Effector memory CD4-positive, alpha-beta T cell (primary cell): Measurements from ENCODE around the gene ARHGEF33.

Experiments used
- DNase-seq, 3 donors: peaks; one replicate each; pipeline ENCODE4 v3.0.0-alpha.2; 2020
- H3K27ac ChIP-seq: 2 replicates; pipeline ENCODE4 v1.7.0; 2013; ENCODE audit warnings: mild to moderate bottlenecking, low read length, moderate library complexity; ENCODE audit not compliant: insufficient read depth, poor library complexity, severe bottlenecking
- H3K27me3 ChIP-seq: replicated peaks from 2 replicates; pipeline ENCODE4 v1.7.0; 2013; ENCODE audit warnings: mild to moderate bottlenecking, low read length; ENCODE audit not compliant: insufficient read depth, control insufficient read depth, poor library complexity, severe bottlenecking
- H3K36me3 ChIP-seq: 2 replicates; pipeline ENCODE4 v1.7.0; 2013; ENCODE audit warnings: mild to moderate bottlenecking, low read length, moderate library complexity; ENCODE audit not compliant: control insufficient read depth, insufficient read depth
- H3K4me1 ChIP-seq: 2 replicates; pipeline ENCODE4 v1.7.0; 2013; ENCODE audit warnings: low read length, mild to moderate bottlenecking; ENCODE audit not compliant: control insufficient read depth, insufficient read depth, poor library complexity, severe bottlenecking
- H3K4me3 ChIP-seq: 2 replicates; pipeline ENCODE4 v1.7.0; 2013; ENCODE audit warnings: low read length, low read depth, mild to moderate bottlenecking; ENCODE audit not compliant: insufficient read depth, poor library complexity, severe bottlenecking
- H3K9me3 ChIP-seq: 2 replicates; pipeline ENCODE4 v1.7.0; 2013; ENCODE audit warnings: mild to moderate bottlenecking, low read length, moderate library complexity; ENCODE audit not compliant: control insufficient read depth

ARHGEF33 gene

DNA sequence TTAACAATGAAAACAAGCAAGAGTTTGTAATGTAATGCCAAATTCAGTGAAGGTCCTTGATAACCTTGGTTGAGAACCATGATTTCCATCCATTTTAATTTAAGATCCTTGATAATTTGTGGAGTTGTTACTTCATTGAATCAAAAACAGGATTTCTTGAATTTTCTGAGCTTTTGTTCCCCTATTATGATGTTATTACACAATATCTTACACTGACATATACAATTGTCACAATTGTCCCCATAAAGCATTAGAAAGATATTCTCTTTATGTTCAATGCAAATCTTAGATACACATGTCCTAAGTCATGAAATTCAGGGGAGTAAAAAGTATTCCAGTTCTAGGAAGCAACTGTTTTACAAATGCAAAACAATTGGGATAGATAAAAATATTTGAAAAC lies 83.6 kb downstream of the ARHGEF33 start:
- H3K36me3 ChIP-seq: no peaks in the 10 kb centered on the region
- no peak overlapping the region for H3K27ac ChIP-seq
- H3K4me3 ChIP-seq: no peak overlapping the region
- no peaks in the 10 kb centered on the region for H3K4me1 ChIP-seq
- DNase-seq: no peak
- H3K9me3 ChIP-seq: no peaks in the 10 kb centered on the region
- no peaks in the 10 kb centered on the region for H3K27me3 ChIP-seq

GRCh38 chr2:38975042-38975441 lies 85.4 kb downstream of the ARHGEF33 start:
- DNase-seq: no peak
- H3K27me3 ChIP-seq: no peaks in the 10 kb centered on the region
- no peaks in the 10 kb centered on the region for H3K9me3 ChIP-seq
- no peaks in the 10 kb centered on the region for H3K36me3 ChIP-seq
- H3K27ac ChIP-seq: no peak overlapping the region
- no peak overlapping the region for H3K4me3 ChIP-seq
- no peaks in the 10 kb centered on the region for H3K4me1 ChIP-seq

GRCh38 chr2:38977047-38977446 lies 87.4 kb downstream of the ARHGEF33 start:
- Histone ChIP-seq H3K4me3 (no peak overlapping the region), H3K9me3 (no peaks in the 10 kb centered on the region), H3K27me3 (no peaks in the 10 kb centered on the region), H3K36me3 (no peaks in the 10 kb centered on the region), H3K27ac (no peak overlapping the region), H3K4me1 (no peaks in the 10 kb centered on the region)
- no peak for DNase-seq

DNA sequence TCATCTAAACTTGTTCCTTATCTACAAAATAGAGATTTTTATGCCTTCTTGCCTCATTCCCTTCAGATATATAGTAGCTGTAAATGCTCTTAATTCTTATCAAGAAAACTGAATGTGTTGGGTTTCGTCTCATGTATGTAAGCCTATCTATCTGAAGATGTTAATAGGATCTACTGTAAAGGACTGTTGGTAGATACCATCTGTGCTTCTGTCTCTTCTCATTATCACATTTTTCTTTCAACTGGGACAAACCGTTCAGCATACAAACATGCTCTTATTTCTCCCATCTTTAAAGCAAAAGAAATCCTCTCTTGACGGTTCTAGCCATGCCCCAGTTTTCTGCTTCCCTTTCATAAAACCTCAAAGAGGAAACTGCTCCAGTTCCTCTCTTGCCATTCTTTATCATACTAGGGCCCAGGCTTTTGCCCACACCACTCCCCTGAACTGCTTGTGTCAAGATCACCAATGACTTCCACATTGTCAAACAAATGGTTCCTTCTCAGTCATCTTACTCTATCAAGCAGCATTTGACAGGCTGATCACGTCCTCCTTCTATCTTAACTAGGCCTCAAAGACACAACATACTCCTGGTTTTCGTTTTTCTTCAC lies 88.7 kb downstream of the ARHGEF33 start:
- no peak for DNase-seq
- Histone ChIP-seq H3K27me3 (no peaks in the 10 kb centered on the region), H3K9me3 (no peaks in the 10 kb centered on the region), H3K36me3 (no peaks in the 10 kb centered on the region), H3K27ac (no peak overlapping the region), H3K4me1 (no peaks in the 10 kb centered on the region), H3K4me3 (no peak overlapping the region)

- Histone ChIP-seq H3K4me3 (no peak overlapping the region), H3K27ac (no peak overlapping the region), H3K27me3 (no peaks in the 10 kb centered on the region), H3K4me1 (no peaks in the 10 kb centered on the region), H3K9me3 (no peaks in the 10 kb centered on the region), H3K36me3 (no peaks in the 10 kb centered on the region)
- DNase-seq: no peak
These were observed 89.2 kb downstream of the ARHGEF33 start for GRCh38 chr2:38978908-38979307.

DNA sequence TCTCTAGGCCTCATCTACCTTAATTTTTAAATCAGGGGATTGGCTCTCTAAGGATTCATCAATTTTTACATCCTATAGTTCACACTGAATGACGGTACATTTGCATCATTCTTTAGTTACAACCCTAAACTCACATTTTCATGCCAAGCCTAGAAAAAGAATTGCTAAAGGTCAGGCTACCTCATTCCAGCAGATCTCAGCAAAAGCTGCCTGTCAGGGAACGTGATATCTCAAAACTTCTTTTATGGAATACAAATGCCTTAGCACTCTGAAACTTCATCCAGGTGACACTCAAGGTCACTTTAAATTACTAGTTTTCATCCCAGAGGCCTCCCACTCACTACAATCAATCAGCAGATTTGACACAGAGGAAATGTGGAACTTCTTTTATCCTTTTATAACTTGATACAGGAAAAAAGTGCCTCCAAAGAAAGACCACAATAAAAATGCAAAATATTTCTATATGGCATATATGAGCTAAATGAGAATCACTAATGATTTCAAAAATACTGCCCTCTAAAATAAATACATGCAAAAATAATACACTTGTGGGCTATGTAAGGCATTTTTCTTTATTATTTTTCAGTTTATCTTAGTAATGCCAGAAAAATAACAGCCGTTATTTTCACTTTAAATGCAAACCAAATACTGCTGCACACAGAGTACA lies 91.5 kb downstream of the ARHGEF33 start:
- Histone ChIP-seq H3K36me3 (peaks cover 21% of the 10 kb centered on the region), H3K4me3 (no peak overlapping the region), H3K27me3 (no peaks in the 10 kb centered on the region), H3K9me3 (no peaks in the 10 kb centered on the region), H3K27ac (no peak overlapping the region), H3K4me1 (no peaks in the 10 kb centered on the region)
- no peak for DNase-seq

GRCh38 chr2:38981670-38982357 lies 92.1 kb downstream of the ARHGEF33 start:
- Histone ChIP-seq H3K27ac (no peak overlapping the region), H3K4me3 (no peak overlapping the region), H3K27me3 (no peaks in the 10 kb centered on the region), H3K9me3 (no peaks in the 10 kb centered on the region), H3K4me1 (no peaks in the 10 kb centered on the region), H3K36me3 (peaks cover 26% of the 10 kb centered on the region)
- no peak for DNase-seq

GRCh38 chr2:38982498-38982897 lies 92.8 kb downstream of the ARHGEF33 start:
- no peak for DNase-seq
- no peaks in the 10 kb centered on the region for H3K4me1 ChIP-seq
- H3K4me3 ChIP-seq: no peak overlapping the region
- no peak overlapping the region for H3K27ac ChIP-seq
- H3K36me3 ChIP-seq: peaks cover 32% of the 10 kb centered on the region
- H3K27me3 ChIP-seq: no peaks in the 10 kb centered on the region
- no peaks in the 10 kb centered on the region for H3K9me3 ChIP-seq

DNA sequence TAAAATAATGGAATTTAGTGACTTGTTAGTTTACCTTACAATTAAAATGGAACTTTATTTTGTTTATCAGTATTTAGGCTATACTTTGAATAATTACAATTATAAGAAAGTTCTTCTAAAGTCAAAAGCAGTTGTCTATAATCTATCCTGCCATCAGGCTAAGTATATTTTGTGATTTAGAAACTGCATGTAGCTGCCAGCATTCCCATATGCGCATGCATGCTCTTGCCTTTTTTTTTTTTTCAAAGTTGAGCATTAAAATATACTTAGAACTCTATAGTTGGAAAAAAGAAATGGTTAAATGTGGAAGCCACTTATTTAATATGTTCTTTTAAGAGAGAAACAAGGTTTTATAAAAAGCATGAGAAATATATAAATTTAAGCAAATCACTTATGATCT lies 99.0 kb downstream of the ARHGEF33 start:
- Histone ChIP-seq H3K4me3 (no peak overlapping the region), H3K4me1 (no peaks in the 10 kb centered on the region), H3K36me3 (peaks cover 44% of the 10 kb centered on the region), H3K27ac (no peak overlapping the region), H3K27me3 (no peaks in the 10 kb centered on the region), H3K9me3 (no peaks in the 10 kb centered on the region)
- no peak for DNase-seq

DNA sequence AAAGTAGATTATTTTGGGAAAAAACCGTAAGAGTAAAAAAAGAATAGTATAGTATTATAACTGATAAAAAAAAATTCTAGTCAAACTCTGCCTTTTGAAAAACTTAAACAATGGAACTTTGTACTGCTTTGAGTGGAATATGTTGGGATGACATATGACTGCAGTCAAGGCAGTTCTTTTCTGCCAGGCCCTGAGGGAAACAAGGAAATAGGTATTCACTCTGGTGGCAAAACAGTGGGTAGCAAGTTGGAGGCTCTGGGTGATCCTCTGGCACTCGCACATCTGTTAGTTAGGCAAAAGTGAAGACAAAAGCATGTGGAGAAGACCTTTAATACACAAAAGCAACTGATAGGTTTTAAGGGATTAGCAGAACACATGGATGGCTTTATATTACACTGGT lies 102.2 kb downstream of the ARHGEF33 start:
- peaks cover 29% of the 10 kb centered on the region for H3K36me3 ChIP-seq
- no peak for DNase-seq
- H3K27ac ChIP-seq: no peak overlapping the region
- H3K4me3 ChIP-seq: no peak overlapping the region
- no peaks in the 10 kb centered on the region for H3K27me3 ChIP-seq
- no peaks in the 10 kb centered on the region for H3K9me3 ChIP-seq
- no peaks in the 10 kb centered on the region for H3K4me1 ChIP-seq
